HCT116 (cell line): Measurements from ENCODE around the gene PYY. TPM values are rescaled to one million over a fixed set of nuclear protein-coding genes. Genes with fewer than 3 reads are reported as not detected.
A peak's percentile ranks its signal among the peaks of the same experiment; 100 is the strongest.

Experiments used
- ATAC-seq: fragments of 200-7000 bp; cut with Tn5 transposase; 2 replicates; pipeline ENCODE4 v1.9.1; 2020; ENCODE audit warnings: mild to moderate bottlenecking, moderate library complexity
- Bru-seq: library from RNA; stranded (reverse); fragments of 400-500 nt; gene quantifications from one replicate; lab custom pipeline; 2021; lab: Mats Ljungman, UMichigan
- BruChase-seq, 2 experiments: library from RNA; stranded (reverse); fragments of 400-500 nt; gene quantifications; one replicate each; lab custom pipeline; 2021; lab: Mats Ljungman, UMichigan
- BruUV-seq: library from RNA; stranded (reverse); fragments of 400-500 nt; replicated peaks from 2 replicates; lab custom pipeline; 2021; lab: Mats Ljungman, UMichigan
- CTCF ChIA-PET: fragments of 300-600 bp; sonication (Branson Sonifier 250); formaldehyde crosslinking; loops from one replicate; lab custom pipeline; 2021; ENCODE audit warnings: antibody characterized with exemption; lab: Charles Lee
- POLR2A ChIA-PET: fragments of 300-600, 350-600 bp; sonication (Branson Sonifier 250); formaldehyde crosslinking; loops from one replicate; lab custom pipeline; 2021; ENCODE audit warnings: antibody characterized with exemption; lab: Charles Lee
- RAD21 ChIA-PET, 2 experiments: fragments of 300-600 bp; sonication (Branson Sonifier 250); formaldehyde crosslinking; loops; one replicate each; lab custom pipeline; 2023; ENCODE audit warnings: low total read pairs in 2 of 2; ENCODE audit not compliant: uncharacterized antibody in 2 of 2, unreplicated experiment in 2 of 2, low non-redundant PET in 1 of 2; lab: Charles Lee
- DNase-seq: peaks from one replicate; pipeline ENCODE4 v3.0.0-alpha.2; 2010; ENCODE audit warnings: low read depth, low spot score
- H2AFZ ChIP-seq: fragments of 200-600 bp; shearing (Covaris generic), sonication (generic); 2 replicates; pipeline ENCODE4 v1.6.1; 2017; ENCODE audit warnings: low read depth, mixed run types, mixed read lengths, antibody characterized with exemption, low read length; ENCODE audit not compliant: poor library complexity, severe bottlenecking
- H3K27ac ChIP-seq: 2 replicates; pipeline ENCODE4 v1.5.1; 2012; ENCODE audit warnings: low read depth, low read length
- H3K27me3 ChIP-seq: fragments of 200-600 bp; sonication (generic); 2 replicates; pipeline ENCODE4 v1.6.1; 2016; ENCODE audit warnings: mixed run types, low read length, mixed read lengths; ENCODE audit not compliant: insufficient read depth
- H3K36me3 ChIP-seq, 2 experiments: fragments of 200-500 bp in 1 of 2; fragments of 200-600 bp in 1 of 2; sonication (Bioruptor generic) in 1 of 2; sonication (generic) in 1 of 2; 2 replicates each; pipeline versions ENCODE4 v1.5.1 to v1.6.1; 2014 to 2016; ENCODE audit warnings: low read length in 2 of 2, inconsistent platforms in 1 of 2, mixed read lengths in 1 of 2, mixed run types in 1 of 2; ENCODE audit not compliant: insufficient read depth in 2 of 2, control insufficient read depth in 1 of 2
- H3K4me1 ChIP-seq, 2 experiments: fragments of 200-600 bp in 1 of 2; sonication (generic) in 1 of 2; 2 replicates each; pipeline versions ENCODE4 v1.5.1 to v1.6.1; 2012 to 2017; ENCODE audit warnings: low read length in 2 of 2, inconsistent platforms in 1 of 2, mild to moderate bottlenecking in 1 of 2, mixed read lengths in 1 of 2, mixed run types in 1 of 2, moderate library complexity in 1 of 2; ENCODE audit not compliant: insufficient read depth in 2 of 2, control insufficient read depth in 1 of 2
- H3K4me2 ChIP-seq: fragments of 200-600 bp; sonication (generic); 2 replicates; pipeline ENCODE4 v1.6.1; 2017; ENCODE audit warnings: mixed run types, low read length, mixed read lengths
- H3K4me3 ChIP-seq, 2 experiments: fragments of 200-600 bp in 1 of 2; sonication (generic) in 1 of 2; replicated peaks in 1 of 2; 2 replicates each; pipeline ENCODE4 v1.5.1; 2011 to 2016; ENCODE audit warnings: low read length in 2 of 2, control low read depth in 1 of 2, low read depth in 1 of 2, mild to moderate bottlenecking in 1 of 2, mixed read lengths in 1 of 2, mixed run types in 1 of 2
- H3K79me2 ChIP-seq: fragments of 200-600 bp; sonication (generic); 2 replicates; pipeline ENCODE4 v1.6.1; 2017; ENCODE audit warnings: mild to moderate bottlenecking, mixed run types, low read length, moderate library complexity, mixed read lengths; ENCODE audit not compliant: insufficient read depth
- H3K9ac ChIP-seq: fragments of 200-600 bp; sonication (generic); 2 replicates; pipeline ENCODE4 v1.6.1; 2016; ENCODE audit warnings: low read length, mixed read lengths
- H3K9me2 ChIP-seq: fragments of 200-600 bp; sonication (generic), shearing (Covaris generic); 2 replicates; pipeline ENCODE4 v1.6.1; 2017; ENCODE audit warnings: mixed run types, mild to moderate bottlenecking, moderate library complexity; ENCODE audit not compliant: insufficient read depth
- H3K9me3 ChIP-seq, 2 experiments: fragments of 200-500 bp in 1 of 2; fragments of 200-600 bp in 1 of 2; sonication (Bioruptor generic) in 1 of 2; sonication (generic) in 1 of 2; 2 replicates each; pipeline ENCODE4 v1.6.1; 2014 to 2017; ENCODE audit warnings: low read length in 2 of 2, mixed read lengths in 2 of 2, inconsistent platforms in 1 of 2, low read depth in 1 of 2, mild to moderate bottlenecking in 1 of 2, mixed run types in 1 of 2, moderate library complexity in 1 of 2; ENCODE audit not compliant: control insufficient read depth in 1 of 2, insufficient read depth in 1 of 2
- H4K20me1 ChIP-seq: fragments of 200-600 bp; sonication (generic), shearing (Covaris generic); 2 replicates; pipeline ENCODE4 v1.6.1; 2017; ENCODE audit warnings: mixed run types, mild to moderate bottlenecking, moderate library complexity; ENCODE audit not compliant: insufficient read depth
- CBX3 ChIP-seq: IDR thresholded peaks from 2 replicates; pipeline ENCODE4 v1.6.1; 2012; ENCODE audit warnings: low read depth
- CEBPB ChIP-seq: IDR thresholded peaks from 2 replicates; pipeline ENCODE4 v1.6.1; 2012; ENCODE audit warnings: low read depth
- EGR1 ChIP-seq: IDR thresholded peaks from 2 replicates; pipeline ENCODE4 v1.6.1; 2012; ENCODE audit warnings: low read depth
- ELF1 ChIP-seq: IDR thresholded peaks from 2 replicates; pipeline ENCODE4 v1.6.1; 2012; ENCODE audit warnings: low read depth, borderline replicate concordance
- JUND ChIP-seq: IDR thresholded peaks from 2 replicates; pipeline ENCODE4 v1.6.1; 2012
- POLR2A ChIP-seq: IDR thresholded peaks from 2 replicates; pipeline ENCODE4 v1.7.0; 2011; ENCODE audit warnings: borderline replicate concordance; ENCODE audit not compliant: insufficient read depth, insufficient read length; ENCODE audit errors: extremely low read depth
- POLR2AphosphoS5 ChIP-seq: IDR thresholded peaks from 2 replicates; pipeline ENCODE4 v1.6.1; 2011; ENCODE audit warnings: mild to moderate bottlenecking, low read depth, low read length, moderate library complexity
- SIN3A ChIP-seq: IDR thresholded peaks from 2 replicates; pipeline ENCODE4 v1.6.1; 2012; ENCODE audit warnings: low read depth
- SP1 ChIP-seq: IDR thresholded peaks from 2 replicates; pipeline ENCODE4 v1.6.1; 2012; ENCODE audit warnings: low read depth
- SRF ChIP-seq: IDR thresholded peaks from 2 replicates; pipeline ENCODE4 v1.6.1; 2012; ENCODE audit warnings: low read depth
- TCF7L2 ChIP-seq: IDR thresholded peaks from 2 replicates; pipeline ENCODE4 v1.7.0; 2011; ENCODE audit warnings: borderline replicate concordance, inconsistent platforms; ENCODE audit not compliant: insufficient read depth, insufficient read length; ENCODE audit errors: extremely low read depth
- intact Hi-C: fragments of 100-400 bp; cut with micrococcal nuclease; formaldehyde crosslinking; loops from 2 replicates; pipeline ENCODE4 v1.10.0; 2022
- long read RNA-seq: library from polyadenylated mRNA; unstranded; transcript quantifications from one replicate; pipeline ENCODE4 v2.0.0, GENCODE V29; 2021; ENCODE audit not compliant: unreplicated experiment
- polyA plus RNA-seq: library from polyadenylated mRNA; unstranded; fragments of >200 nt; gene quantifications from 2 replicates; pipeline ENCODE4 v1.2.1, GENCODE V29; 2012; ENCODE audit warnings: missing spikeins
- total RNA-seq: library from RNA; stranded (reverse); gene quantifications from one replicate; pipeline ENCODE4 v1.2.1, GENCODE V29; 2021; ENCODE audit not compliant: unreplicated experiment
- TF ChIP-seq, protein P1 (sequence below): IDR thresholded peaks from 2 replicates; pipeline ENCODE4 v1.6.1; 2011; ENCODE audit warnings: mild to moderate bottlenecking, low read length, moderate library complexity; ENCODE audit not compliant: insufficient replicate concordance; ENCODE audit errors: extremely low read depth
- TF ChIP-seq, protein P2 (sequence below): IDR thresholded peaks from 2 replicates; pipeline ENCODE4 v1.6.1; 2012
- TF ChIP-seq, protein P3 (sequence below): IDR thresholded peaks from 2 replicates; pipeline ENCODE4 v1.6.1; 2012; ENCODE audit warnings: low read depth

The PYY gene
- total RNA-seq (0.52 TPM), Bru-seq, nascent RNA (percentile 30 among the genes with signal in this experiment), BruChase-seq, experiment 1, labeled RNA remaining after a 6-hour chase (percentile 29 among the genes with signal in this experiment), BruChase-seq, experiment 2, labeled RNA remaining after a 2-hour chase (percentile 28 among the genes with signal in this experiment)
- 0.98 and 1.2 TPM in 2 replicates for polyA plus RNA-seq
- long read RNA-seq, partial matches to known transcripts: 0 of 5 reads
- long read RNA-seq, other reads (novel, unspliced or antisense): 5 of 5 reads

DNA sequence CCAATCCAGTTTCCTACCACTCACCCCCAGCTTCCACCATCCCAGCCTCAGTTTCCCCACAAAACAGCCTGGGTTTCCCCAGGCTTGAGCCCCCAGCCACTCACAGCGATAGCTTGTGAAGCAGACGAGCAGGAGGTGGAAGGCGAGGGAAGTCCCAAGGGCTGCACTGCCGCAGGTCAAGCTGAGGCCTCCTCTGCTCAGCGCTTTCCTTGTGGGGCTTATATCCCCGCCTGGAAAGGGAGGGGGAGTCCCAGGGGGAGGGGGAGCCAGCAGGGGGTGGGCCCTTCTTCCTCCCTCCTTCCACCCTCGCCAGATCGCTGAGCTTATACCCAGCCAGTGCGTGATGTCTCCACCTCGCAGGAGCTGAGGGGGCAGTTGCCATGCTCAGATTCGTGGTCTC lies at the start of gene PYY:
Gene PYY (minus strand): TSS at position 195 of the 400 bp plus-strand sequence. CDS start 457 bp downstream, outside the sequence.
- H3K9me3 ChIP-seq: no peaks in the 10 kb centered on the region
- no peak within 1 kb of the TSS for H3K27ac ChIP-seq
- CTCF ChIA-PET: interaction anchor here (0.6 kb wide), 1 partner anchor 47 kb away, joined by 3 read pairs; no protein-coding TSS in a partner anchor
- RAD21 ChIA-PET: no interaction called here
- intact Hi-C loops: no loop called here
- POLR2A ChIA-PET: no interaction called here
- H3K27me3 ChIP-seq: no peaks in the 10 kb centered on the region
- H3K9me2 ChIP-seq: no peaks in the 10 kb centered on the region
- no TSS peak for BruUV-seq
- no peaks in the 10 kb centered on the region for H3K36me3 ChIP-seq
- no peak within 1 kb of the TSS for H2AFZ ChIP-seq
- TF ChIP-seq SIN3A: no peak
- TF ChIP-seq, protein P1, sequence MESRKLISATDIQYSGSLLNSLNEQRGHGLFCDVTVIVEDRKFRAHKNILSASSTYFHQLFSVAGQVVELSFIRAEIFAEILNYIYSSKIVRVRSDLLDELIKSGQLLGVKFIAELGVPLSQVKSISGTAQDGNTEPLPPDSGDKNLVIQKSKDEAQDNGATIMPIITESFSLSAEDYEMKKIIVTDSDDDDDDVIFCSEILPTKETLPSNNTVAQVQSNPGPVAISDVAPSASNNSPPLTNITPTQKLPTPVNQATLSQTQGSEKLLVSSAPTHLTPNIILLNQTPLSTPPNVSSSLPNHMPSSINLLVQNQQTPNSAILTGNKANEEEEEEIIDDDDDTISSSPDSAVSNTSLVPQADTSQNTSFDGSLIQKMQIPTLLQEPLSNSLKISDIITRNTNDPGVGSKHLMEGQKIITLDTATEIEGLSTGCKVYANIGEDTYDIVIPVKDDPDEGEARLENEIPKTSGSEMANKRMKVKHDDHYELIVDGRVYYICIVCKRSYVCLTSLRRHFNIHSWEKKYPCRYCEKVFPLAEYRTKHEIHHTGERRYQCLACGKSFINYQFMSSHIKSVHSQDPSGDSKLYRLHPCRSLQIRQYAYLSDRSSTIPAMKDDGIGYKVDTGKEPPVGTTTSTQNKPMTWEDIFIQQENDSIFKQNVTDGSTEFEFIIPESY: no peak
- TF ChIP-seq CEBPB: no peak
- TF ChIP-seq POLR2AphosphoS5: no peak
- TF ChIP-seq, protein P2, sequence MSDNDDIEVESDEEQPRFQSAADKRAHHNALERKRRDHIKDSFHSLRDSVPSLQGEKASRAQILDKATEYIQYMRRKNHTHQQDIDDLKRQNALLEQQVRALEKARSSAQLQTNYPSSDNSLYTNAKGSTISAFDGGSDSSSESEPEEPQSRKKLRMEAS: no peak
- TF ChIP-seq POLR2A: no peak
- no peak for TF ChIP-seq EGR1
- TF ChIP-seq TCF7L2: no peak
- TF ChIP-seq JUND: no peak
- TF ChIP-seq SP1: no peak
- no peak for TF ChIP-seq SRF
- TF ChIP-seq CBX3: no peak
- TF ChIP-seq ELF1: no peak
- TF ChIP-seq, protein P3, sequence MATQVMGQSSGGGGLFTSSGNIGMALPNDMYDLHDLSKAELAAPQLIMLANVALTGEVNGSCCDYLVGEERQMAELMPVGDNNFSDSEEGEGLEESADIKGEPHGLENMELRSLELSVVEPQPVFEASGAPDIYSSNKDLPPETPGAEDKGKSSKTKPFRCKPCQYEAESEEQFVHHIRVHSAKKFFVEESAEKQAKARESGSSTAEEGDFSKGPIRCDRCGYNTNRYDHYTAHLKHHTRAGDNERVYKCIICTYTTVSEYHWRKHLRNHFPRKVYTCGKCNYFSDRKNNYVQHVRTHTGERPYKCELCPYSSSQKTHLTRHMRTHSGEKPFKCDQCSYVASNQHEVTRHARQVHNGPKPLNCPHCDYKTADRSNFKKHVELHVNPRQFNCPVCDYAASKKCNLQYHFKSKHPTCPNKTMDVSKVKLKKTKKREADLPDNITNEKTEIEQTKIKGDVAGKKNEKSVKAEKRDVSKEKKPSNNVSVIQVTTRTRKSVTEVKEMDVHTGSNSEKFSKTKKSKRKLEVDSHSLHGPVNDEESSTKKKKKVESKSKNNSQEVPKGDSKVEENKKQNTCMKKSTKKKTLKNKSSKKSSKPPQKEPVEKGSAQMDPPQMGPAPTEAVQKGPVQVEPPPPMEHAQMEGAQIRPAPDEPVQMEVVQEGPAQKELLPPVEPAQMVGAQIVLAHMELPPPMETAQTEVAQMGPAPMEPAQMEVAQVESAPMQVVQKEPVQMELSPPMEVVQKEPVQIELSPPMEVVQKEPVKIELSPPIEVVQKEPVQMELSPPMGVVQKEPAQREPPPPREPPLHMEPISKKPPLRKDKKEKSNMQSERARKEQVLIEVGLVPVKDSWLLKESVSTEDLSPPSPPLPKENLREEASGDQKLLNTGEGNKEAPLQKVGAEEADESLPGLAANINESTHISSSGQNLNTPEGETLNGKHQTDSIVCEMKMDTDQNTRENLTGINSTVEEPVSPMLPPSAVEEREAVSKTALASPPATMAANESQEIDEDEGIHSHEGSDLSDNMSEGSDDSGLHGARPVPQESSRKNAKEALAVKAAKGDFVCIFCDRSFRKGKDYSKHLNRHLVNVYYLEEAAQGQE: no peak
- H3K4me1 ChIP-seq: no peaks in the 10 kb centered on the region
- H3K4me2 ChIP-seq: no peak within 1 kb of the TSS
- H4K20me1 ChIP-seq: no peaks in the 10 kb centered on the region
- no peaks in the 10 kb centered on the region for H3K79me2 ChIP-seq
- no peak within 1 kb of the TSS for H3K4me3 ChIP-seq
- no peak within 1 kb of the TSS for H3K9ac ChIP-seq
- ATAC-seq (no peak), DNase-seq (no peak)
